H1 (cell line): Measurements from ENCODE around the gene NAIF1. TPM values are rescaled to one million over a fixed set of nuclear protein-coding genes. Genes with fewer than 3 reads are reported as not detected.

ENCODE experiments used
- CTCF ChIA-PET: fragments of 300-600 bp; sonication (Branson Sonifier 250); formaldehyde crosslinking; loops from one replicate; lab custom pipeline; 2021; ENCODE audit not compliant: partially characterized antibody; lab: Charles Lee
- POLR2A ChIA-PET: fragments of 300-600 bp; sonication (Branson Sonifier 250); formaldehyde crosslinking; loops from one replicate; lab custom pipeline; 2021; ENCODE audit warnings: inconsistent platforms; ENCODE audit not compliant: partially characterized antibody; lab: Charles Lee
- DNase-seq, 2 experiments: peaks; one replicate each; pipeline versions ENCODE4 v3.0.0 to v3.0.0-alpha.2; 2010 to 2022; ENCODE audit warnings: low spot score in 2 of 2, low read depth in 1 of 2, mixed read lengths in 1 of 2
- FAIRE-seq: peaks from 2 replicates; lab custom pipeline; 2011; peaks lifted over from hg19 to GRCh38; lab: Jason Lieb, UNC
- H2AFZ ChIP-seq: 2 replicates; pipeline ENCODE4 v1.8.1; 2012; ENCODE audit warnings: low read length, inconsistent platforms
- H2AK5ac ChIP-seq: 2 replicates; pipeline ENCODE4 v1.6.1; 2013; ENCODE audit warnings: low read depth, low read length
- H2BK120ac ChIP-seq: replicated peaks from 2 replicates; pipeline ENCODE3; 2013; ENCODE audit warnings: low read depth, low read length, inconsistent platforms
- H2BK12ac ChIP-seq: 2 replicates; pipeline ENCODE4 v1.6.1; 2013; ENCODE audit warnings: low read depth, low read length
- H2BK15ac ChIP-seq: 2 replicates; pipeline ENCODE4 v1.6.1; 2013; ENCODE audit warnings: low read length
- H2BK20ac ChIP-seq: 2 replicates; pipeline ENCODE4 v1.6.1; 2013; ENCODE audit warnings: low read length
- H2BK5ac ChIP-seq: 2 replicates; pipeline ENCODE4 v1.6.1; 2013; ENCODE audit warnings: low read depth, low read length
- H3K14ac ChIP-seq: 2 replicates; pipeline ENCODE4 v1.6.1; 2013; ENCODE audit warnings: inconsistent platforms; ENCODE audit not compliant: insufficient read length
- H3K18ac ChIP-seq: 2 replicates; pipeline ENCODE4 v1.6.1; 2013; ENCODE audit warnings: low read length; ENCODE audit errors: extremely low read depth
- H3K23ac ChIP-seq: 2 replicates; pipeline ENCODE4 v1.6.1; 2013; ENCODE audit warnings: inconsistent platforms; ENCODE audit not compliant: insufficient read length
- H3K23me2 ChIP-seq: 2 replicates; pipeline ENCODE4 v1.6.1; 2013; ENCODE audit warnings: low read depth, low read length
- H3K27ac ChIP-seq: 2 replicates; pipeline ENCODE4 v1.6.1; 2011; ENCODE audit warnings: low read depth, low read length, inconsistent platforms
- H3K27me3 ChIP-seq, 4 experiments: replicated peaks in 1 of 4; 1 replicate in 1 of 4; 2 replicates in 3 of 4; pipeline versions ENCODE4 v1.6.1 to v1.8.1; 2011 to 2013; ENCODE audit warnings: low read length in 3 of 4, mild to moderate bottlenecking in 3 of 4, inconsistent platforms in 2 of 4, mixed read lengths in 2 of 4, moderate library complexity in 1 of 4; ENCODE audit not compliant: control insufficient read depth in 3 of 4, insufficient read depth in 3 of 4; ENCODE audit errors: extremely low read depth in 1 of 4
- H3K36me3 ChIP-seq, 4 experiments: 2 replicates each; pipeline versions ENCODE4 v1.6.1 to v1.8.1; 2011 to 2013; ENCODE audit warnings: mild to moderate bottlenecking in 4 of 4, low read length in 3 of 4, moderate library complexity in 2 of 4, control low read depth in 1 of 4, inconsistent platforms in 1 of 4; ENCODE audit not compliant: insufficient read depth in 4 of 4, control insufficient read depth in 2 of 4
- H3K4ac ChIP-seq: replicated peaks from 2 replicates; pipeline ENCODE3; 2013; ENCODE audit warnings: low read length, low read depth, mixed read lengths, inconsistent platforms; ENCODE audit not compliant: insufficient read length
- H3K4me1 ChIP-seq, 4 experiments: replicated peaks in 1 of 4; 1 replicate in 1 of 4; 2 replicates in 3 of 4; pipeline versions ENCODE4 v1.6.1 to v1.8.1; 2011 to 2013; ENCODE audit warnings: low read length in 3 of 4, inconsistent platforms in 2 of 4, mixed read lengths in 1 of 4; ENCODE audit not compliant: insufficient read depth in 4 of 4, control insufficient read depth in 3 of 4
- H3K4me2 ChIP-seq, 2 experiments: 2 replicates each; pipeline versions ENCODE4 v1.6.1 to v1.8.1; 2011 to 2013; ENCODE audit warnings: low read depth in 2 of 2, low read length in 2 of 2, control low read depth in 1 of 2, inconsistent platforms in 1 of 2, mild to moderate bottlenecking in 1 of 2; ENCODE audit not compliant: insufficient read depth in 1 of 2
- H3K4me3 ChIP-seq, 4 experiments: fragments of 200-600, 300-600 bp in 1 of 4; sonication (generic), shearing (Covaris generic), sonication (Bioruptor Twin) in 1 of 4; 2 replicates each; pipeline versions ENCODE4 v1.5.1 to v1.8.1; 2011 to 2016; ENCODE audit warnings: low read length in 4 of 4, low read depth in 3 of 4, control low read depth in 2 of 4, inconsistent platforms in 2 of 4, mild to moderate bottlenecking in 2 of 4, mixed read lengths in 1 of 4, moderate library complexity in 1 of 4; ENCODE audit not compliant: insufficient read depth in 2 of 4; ENCODE audit errors: extremely low read depth in 1 of 4
- H3K56ac ChIP-seq: replicated peaks from 2 replicates; pipeline ENCODE3; 2013; ENCODE audit warnings: low read depth, mild to moderate bottlenecking, mixed read lengths, low read length, inconsistent platforms; ENCODE audit not compliant: insufficient read length
- H3K79me1 ChIP-seq: 2 replicates; pipeline ENCODE4 v1.6.1; 2013; ENCODE audit warnings: low read depth, low read length, control low read depth
- H3K79me2 ChIP-seq, 2 experiments: 2 replicates each; pipeline versions ENCODE4 v1.6.1 to v1.8.1; 2012 to 2013; ENCODE audit warnings: low read length in 2 of 2, mild to moderate bottlenecking in 2 of 2, inconsistent platforms in 1 of 2; ENCODE audit not compliant: insufficient read depth in 2 of 2, control insufficient read depth in 1 of 2
- H3K9ac ChIP-seq, 4 experiments: replicated peaks in 1 of 4; 1 replicate in 1 of 4; 2 replicates in 3 of 4; pipeline versions ENCODE4 v1.6.1 to v1.8.1; 2011 to 2013; ENCODE audit warnings: low read depth in 3 of 4, low read length in 3 of 4, control low read depth in 2 of 4, mild to moderate bottlenecking in 2 of 4, moderate library complexity in 2 of 4, inconsistent platforms in 1 of 4; ENCODE audit errors: extremely low read depth in 1 of 4
- H3K9me3 ChIP-seq, 2 experiments: 2 replicates each; pipeline versions ENCODE4 v1.6.1 to v1.8.1; 2012 to 2013; ENCODE audit warnings: mild to moderate bottlenecking in 2 of 2, moderate library complexity in 2 of 2, control low read depth in 1 of 2, inconsistent platforms in 1 of 2, low read depth in 1 of 2, low read length in 1 of 2, mixed read lengths in 1 of 2; ENCODE audit not compliant: insufficient read depth in 2 of 2
- H4K20me1 ChIP-seq, 2 experiments: replicated peaks in 1 of 2; 2 replicates each; pipeline versions ENCODE3 to v1.8.1; 2011 to 2013; ENCODE audit warnings: inconsistent platforms in 2 of 2, low read length in 2 of 2, mild to moderate bottlenecking in 1 of 2; ENCODE audit not compliant: insufficient read depth in 2 of 2, control insufficient read depth in 1 of 2
- H4K5ac ChIP-seq: 2 replicates; pipeline ENCODE4 v1.6.1; 2013; ENCODE audit warnings: low read length, low read depth, mixed read lengths, inconsistent platforms; ENCODE audit not compliant: insufficient read length
- H4K8ac ChIP-seq: 2 replicates; pipeline ENCODE4 v1.8.0; 2013; ENCODE audit warnings: mild to moderate bottlenecking, moderate library complexity, low read length, inconsistent platforms; ENCODE audit not compliant: insufficient read depth; ENCODE audit errors: extremely low read depth
- H4K91ac ChIP-seq: replicated peaks from 2 replicates; pipeline ENCODE3; 2013; ENCODE audit warnings: low read length, mixed read lengths, inconsistent platforms; ENCODE audit not compliant: insufficient read length
- JUND ChIP-seq: IDR thresholded peaks from 2 replicates; pipeline ENCODE4 v1.6.1; 2011; ENCODE audit warnings: mild to moderate bottlenecking, improper control_type of control experiment, low read length
- KDM5A ChIP-seq: fragments of 200-600 bp; IDR thresholded peaks from 2 replicates; pipeline ENCODE4 v1.7.1; 2012; ENCODE audit warnings: mild to moderate bottlenecking, low read length, inconsistent platforms, mixed read lengths
- POLR2A ChIP-seq, 2 experiments: IDR thresholded peaks; 1 replicate in 1 of 2; 2 replicates in 1 of 2; pipeline ENCODE4 v1.6.1; 2011; ENCODE audit warnings: low read depth in 2 of 2, low read length in 2 of 2, mild to moderate bottlenecking in 2 of 2; ENCODE audit errors: control extremely low read depth in 1 of 2
- SIX5 ChIP-seq: IDR thresholded peaks from 2 replicates; pipeline ENCODE4 v1.6.1; 2011; ENCODE audit warnings: mild to moderate bottlenecking, low read depth, low read length
- TBP ChIP-seq: IDR thresholded peaks from 2 replicates; pipeline ENCODE4 v1.6.1; 2011; ENCODE audit warnings: low read depth, low read length, improper control_type of control experiment
- TCF12 ChIP-seq: IDR thresholded peaks from 2 replicates; pipeline ENCODE4 v1.6.1; 2011; ENCODE audit warnings: low read depth, mild to moderate bottlenecking, low read length
- WGBS, 2 experiments: shearing (Covaris generic) in 1 of 2; methylation state at CpG; one replicate each; pipeline versions ENCODE4 v1.1.6 to v1.1.7; 2013 to 2015; ENCODE audit warnings: low lambda C conversion rate in 2 of 2, mixed read lengths in 2 of 2, inconsistent platforms in 1 of 2, low coverage in 1 of 2, missing lambda C conversion rate in 1 of 2; ENCODE audit not compliant: insufficient replicate concordance in 2 of 2, insufficient coverage in 1 of 2, insufficient read length in 1 of 2; ENCODE audit errors: extremely low coverage in 1 of 2, missing lambda C conversion rate in 1 of 2; 5-methylcytosine and 5-hydroxymethylcytosine counted together
- polyA plus RNA-seq, 7 experiments: library from polyadenylated mRNA; depleted of rRNA in 3 of 7; stranded (reverse) in 5 of 7; unstranded in 2 of 7; fragments of >200 nt in 5 of 7; fragments of 200-250 nt in 2 of 7; gene quantifications; 1 replicate in 5 of 7; 2 replicates in 1 of 7; 4 replicates in 1 of 7; pipeline versions ENCODE4 v1.2.1 to v1.2.3, GENCODE V29; 2011 to 2013; ENCODE audit warnings: missing spikeins in 2 of 7, mixed read lengths in 2 of 7
- total RNA-seq: library from RNA; stranded (reverse); fragmentation: NEBNext Ultra II Directional; extraction: Animal tissue kit (Norgen Biotek cat#: 25700); gene quantifications from 2 replicates; pipeline ENCODE4 v1.2.1, GENCODE V29; 2021
- TF ChIP-seq, protein P1 (sequence below): IDR thresholded peaks from 2 replicates; pipeline ENCODE4 v1.6.1; 2011; ENCODE audit warnings: low read length, improper control_type of control experiment

The NAIF1 gene
- total and polyA plus RNA-seq, 2 of the 8 experiments (the other 6 are each of a cell fraction or from before 2014, with no cell fraction given) = 8.7 to 9.0 TPM

DNA sequence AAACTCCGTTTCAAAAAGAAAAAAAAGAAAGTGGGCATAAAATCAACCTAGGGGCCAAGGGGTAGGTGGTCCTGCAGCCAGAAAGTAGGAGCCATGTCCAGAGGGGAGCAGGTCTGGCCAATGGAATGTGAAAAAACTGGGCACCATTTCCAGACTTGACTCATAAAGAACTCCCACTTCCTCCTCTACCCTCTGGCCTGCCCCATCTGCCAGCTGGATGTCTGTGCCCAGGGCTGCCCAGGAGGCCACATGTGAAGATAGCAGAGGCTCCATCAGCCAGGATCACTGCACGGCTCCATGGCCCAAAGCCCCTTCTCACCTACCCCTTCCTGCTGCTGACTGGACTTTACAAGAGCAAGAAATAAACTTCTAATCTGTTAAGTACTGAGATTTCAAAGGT is 44.2 kb downstream of the NAIF1 start:
- Histone ChIP-seq H3K56ac (no peak overlapping the region), H3K14ac (no peak overlapping the region), H3K4me3 (no peak overlapping the region), H3K9ac (no peak overlapping the region), H3K9me3 (no peaks in the 10 kb centered on the region), H2BK20ac (no peak overlapping the region), H3K79me1 (no peaks in the 10 kb centered on the region), H3K79me2 (no peaks in the 10 kb centered on the region), H4K91ac (no peak overlapping the region), H4K20me1 (no peaks in the 10 kb centered on the region), H3K27ac (no peak overlapping the region)
- POLR2A ChIA-PET = interaction anchor here (0.6 kb wide), 1 partner anchor 39 kb away, joined by 3 read pairs; no protein-coding TSS in a partner anchor
- TF ChIP-seq SIX5 (no peak), JUND (no peak), TBP (no peak), KDM5A (no peak), TCF12 (no peak), POLR2A (IDR thresholded peaks at IDR 0.05; ENCODE audit: control extremely low read depth in 1 of 2, low read depth in 2 of 2, low read length in 2 of 2) (no peak)
- TF ChIP-seq, protein P1, sequence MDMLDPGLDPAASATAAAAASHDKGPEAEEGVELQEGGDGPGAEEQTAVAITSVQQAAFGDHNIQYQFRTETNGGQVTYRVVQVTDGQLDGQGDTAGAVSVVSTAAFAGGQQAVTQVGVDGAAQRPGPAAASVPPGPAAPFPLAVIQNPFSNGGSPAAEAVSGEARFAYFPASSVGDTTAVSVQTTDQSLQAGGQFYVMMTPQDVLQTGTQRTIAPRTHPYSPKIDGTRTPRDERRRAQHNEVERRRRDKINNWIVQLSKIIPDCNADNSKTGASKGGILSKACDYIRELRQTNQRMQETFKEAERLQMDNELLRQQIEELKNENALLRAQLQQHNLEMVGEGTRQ = no peak
- TF ChIP-seq, all 59 proteins: peak for 0
- no peak for FAIRE-seq
- H3K4ac ChIP-seq = no peak overlapping the region
- H3K36me3 ChIP-seq = no peaks in the 10 kb centered on the region
- no peak overlapping the region for H3K4me2 ChIP-seq
- H2BK5ac ChIP-seq = no peak overlapping the region
- no peaks in the 10 kb centered on the region for H3K23me2 ChIP-seq
- no peaks in the 10 kb centered on the region for H3K4me1 ChIP-seq
- WGBS, 2 experiments = 90% methylated on average over 2 of the region's 2 CpGs; no CpG with 5 or more reads in 1 of the 2 experiments
- H4K5ac ChIP-seq = no peak overlapping the region
- DNase-seq = no peak
- H4K8ac ChIP-seq = no peak overlapping the region
- no peaks in the 10 kb centered on the region for H3K27me3 ChIP-seq
- H2AK5ac ChIP-seq = no peak overlapping the region
- no peak overlapping the region for H2BK12ac ChIP-seq
- H3K23ac ChIP-seq = no peak overlapping the region
- H2BK120ac ChIP-seq = no peak overlapping the region
- H2AFZ ChIP-seq = no peak overlapping the region
- no peak overlapping the region for H2BK15ac ChIP-seq
- CTCF ChIA-PET = interaction anchor here (1.2 to 38.5 kb wide), 4 partner anchors 12 to 74 kb away, joined by 7 to 825 read pairs (median 56); partner anchors contain the start of gene DPM2
- H3K18ac ChIP-seq = no peak overlapping the region
